Epidermal melanocyte (primary cell): ENCODE measurements around the gene TSPAN6.

Experiments used
- DNase-seq: peaks from one replicate; pipeline ENCODE4 v3.0.0; 2011; ENCODE audit warnings: low spot score; ENCODE audit not compliant: insufficient read length

Gene TSPAN6, protein sequence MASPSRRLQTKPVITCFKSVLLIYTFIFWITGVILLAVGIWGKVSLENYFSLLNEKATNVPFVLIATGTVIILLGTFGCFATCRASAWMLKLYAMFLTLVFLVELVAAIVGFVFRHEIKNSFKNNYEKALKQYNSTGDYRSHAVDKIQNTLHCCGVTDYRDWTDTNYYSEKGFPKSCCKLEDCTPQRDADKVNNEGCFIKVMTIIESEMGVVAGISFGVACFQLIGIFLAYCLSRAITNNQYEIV

DNA sequence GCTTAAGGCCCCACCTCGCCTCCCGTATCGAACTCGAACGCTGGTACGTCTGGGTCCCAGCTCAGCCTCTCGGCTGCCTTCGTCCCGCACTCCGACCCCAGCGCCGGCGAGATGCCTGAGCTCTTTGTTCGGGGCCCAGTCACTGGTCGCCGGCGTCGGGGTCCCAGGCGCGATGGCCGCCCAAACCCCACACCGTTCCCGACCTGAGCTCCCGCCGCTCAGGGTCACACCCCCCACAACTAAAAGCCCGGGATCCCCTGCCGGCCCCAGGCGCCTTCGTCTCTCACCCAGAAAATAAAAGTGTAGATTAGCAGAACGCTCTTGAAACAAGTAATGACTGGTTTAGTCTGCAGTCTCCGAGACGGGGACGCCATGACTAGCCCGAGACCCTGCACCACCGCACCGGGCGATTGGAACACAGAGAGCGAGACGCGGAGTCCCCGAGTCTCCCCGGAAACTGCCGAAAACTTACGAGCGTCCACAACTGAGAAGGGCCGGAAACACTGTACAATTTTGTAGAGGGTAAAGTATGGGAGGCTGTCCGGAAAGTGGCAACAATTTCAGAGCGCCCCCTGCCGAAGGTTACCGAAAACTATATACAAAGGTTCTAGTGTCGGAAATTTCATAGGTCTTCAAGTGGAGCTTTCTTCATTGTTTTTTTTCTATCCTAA is at the start of gene TSPAN6:
TSPAN6 (minus strand) TSS at position 486 of the 671 bp plus-strand sequence; CDS start at position 374, 112 bp downstream.
- peak; percentile 72 for DNase-seq

DNA sequence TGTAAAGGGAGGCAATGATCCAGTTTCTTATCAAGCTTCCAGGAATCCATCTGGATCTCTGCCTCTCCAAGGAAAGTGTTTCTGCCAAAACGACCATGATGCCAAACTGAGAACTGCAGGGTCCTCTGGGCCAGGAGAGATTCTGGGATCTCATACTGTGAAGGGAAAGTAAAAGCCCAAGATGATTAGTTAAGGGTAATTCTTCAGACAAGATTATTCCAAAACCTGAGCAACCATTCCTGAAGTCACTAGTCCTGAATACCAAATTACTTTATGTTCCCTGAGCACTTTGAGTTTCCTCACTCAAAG is 49.3 kb upstream of the TSPAN6 start:
- DNase-seq: no peak

DNA sequence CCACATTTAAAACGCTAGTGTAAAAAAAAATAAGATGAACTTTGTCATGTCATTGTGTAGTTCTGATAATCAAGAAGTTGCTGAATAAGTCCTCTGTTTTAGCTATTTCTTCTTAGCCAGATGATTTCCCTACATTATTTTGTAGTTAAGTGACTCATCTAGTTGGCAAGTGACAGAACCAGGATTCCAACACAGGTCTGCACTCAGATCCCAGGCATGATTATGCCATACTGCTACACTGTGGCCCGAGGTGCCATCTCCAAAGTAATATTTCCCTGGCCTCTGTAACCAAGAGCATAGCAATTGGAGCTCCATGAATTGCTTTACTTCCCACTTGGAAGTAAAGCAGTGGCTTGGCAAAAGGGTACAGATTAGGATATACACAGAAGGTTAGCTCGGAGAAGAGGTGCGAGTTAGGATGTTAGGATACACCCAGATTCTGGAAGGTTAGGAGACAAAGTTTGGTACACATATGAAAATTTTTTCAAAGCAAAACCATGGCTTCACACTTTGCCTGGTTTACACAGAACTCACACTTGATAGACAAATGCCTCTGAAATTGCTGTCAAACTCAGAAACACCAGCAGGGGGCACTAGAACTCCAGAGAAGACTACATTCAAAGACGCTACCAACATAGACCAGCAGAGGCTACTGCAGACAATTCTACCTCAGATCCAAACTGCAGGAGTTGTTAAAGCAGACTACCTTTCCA is 48.8 kb upstream of the TSPAN6 start:
- DNase-seq: peak; percentile 27

DNA sequence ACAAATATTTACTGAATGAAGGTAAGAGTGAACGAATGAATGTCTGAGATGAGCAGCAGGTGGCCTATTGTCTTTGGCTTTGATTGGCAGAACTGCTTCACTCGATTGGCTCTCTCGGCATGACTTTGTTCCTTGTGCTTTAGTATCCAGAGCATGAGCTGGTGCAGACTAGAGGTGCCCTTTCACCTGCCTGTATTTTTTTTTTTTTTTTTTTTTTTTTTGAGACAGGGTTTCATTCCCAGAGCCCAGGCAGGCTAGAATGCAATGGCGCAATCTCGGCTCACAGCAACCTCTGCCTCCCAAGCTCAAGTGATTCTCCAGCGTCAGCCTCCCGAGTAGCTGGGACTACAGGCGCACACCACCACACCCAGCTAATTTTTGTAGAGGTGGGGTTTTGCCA is 46.3 kb upstream of the TSPAN6 start:
- no peak for DNase-seq

DNA sequence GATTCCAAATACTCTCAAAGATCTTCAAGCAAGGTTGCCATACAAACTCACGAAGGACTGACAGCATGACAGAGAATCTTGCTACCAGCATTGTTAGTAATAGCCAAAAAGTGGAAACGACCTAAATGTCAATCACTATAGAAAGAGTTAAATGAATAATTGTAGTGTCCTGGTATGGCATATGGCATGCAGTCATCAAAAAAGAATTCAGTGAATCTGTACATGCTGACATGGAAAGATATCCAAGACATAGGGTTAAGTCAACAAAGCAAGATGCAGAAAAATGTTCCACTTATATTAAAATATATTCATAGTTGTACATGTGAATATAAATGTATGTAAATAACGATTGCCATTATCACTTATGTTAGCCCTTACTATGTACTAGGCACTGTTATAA is 45.0 kb upstream of the TSPAN6 start:
- no peak for DNase-seq

DNA sequence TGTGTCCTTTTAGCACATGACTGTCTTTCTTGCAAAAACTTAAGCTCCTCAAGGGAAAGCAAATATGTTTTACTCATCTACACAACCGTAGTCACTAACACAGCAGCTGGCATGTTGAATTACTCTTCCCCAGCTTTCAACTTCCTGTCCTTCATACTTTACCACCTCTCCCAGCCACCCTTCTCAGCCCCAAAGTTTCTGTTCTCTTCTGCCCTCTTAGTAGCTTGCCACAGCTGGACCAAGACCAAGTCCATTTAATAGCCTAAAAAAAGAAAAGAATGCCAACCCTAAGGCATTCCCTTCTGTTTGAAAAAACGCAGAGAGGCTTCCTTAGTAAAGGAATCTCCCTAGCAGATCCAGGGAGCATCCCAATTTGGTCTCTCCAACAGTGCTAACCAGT is 44.1 kb upstream of the TSPAN6 start:
- no peak for DNase-seq

DNA sequence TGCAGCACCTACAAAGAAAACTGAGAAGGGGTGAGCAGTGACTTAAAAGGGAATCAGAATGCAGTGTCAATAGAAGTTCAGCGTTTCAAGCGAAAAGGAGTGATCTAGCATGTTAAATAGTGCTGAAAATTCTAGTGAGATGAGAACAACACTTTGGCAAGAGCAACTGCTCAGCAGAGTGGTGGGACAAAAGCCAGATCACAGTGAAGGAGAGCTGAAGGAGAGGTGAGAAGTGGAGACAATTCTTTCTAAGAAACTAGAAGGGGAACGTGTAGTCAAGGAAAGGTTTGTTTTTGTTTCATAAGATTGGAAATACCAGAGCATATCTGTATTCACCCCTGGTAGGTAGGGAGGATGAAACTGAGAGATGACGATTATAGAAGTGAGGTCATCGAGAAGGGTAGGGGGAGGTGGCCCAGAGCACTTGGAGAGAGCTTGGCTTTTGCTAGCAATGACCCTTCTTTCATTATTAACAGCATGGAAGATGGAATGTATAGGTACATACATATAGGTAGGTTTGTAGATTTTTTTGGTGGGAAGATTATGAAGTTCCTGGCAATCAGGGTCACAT is 41.1 kb upstream of the TSPAN6 start:
- DNase-seq: no peak

DNA sequence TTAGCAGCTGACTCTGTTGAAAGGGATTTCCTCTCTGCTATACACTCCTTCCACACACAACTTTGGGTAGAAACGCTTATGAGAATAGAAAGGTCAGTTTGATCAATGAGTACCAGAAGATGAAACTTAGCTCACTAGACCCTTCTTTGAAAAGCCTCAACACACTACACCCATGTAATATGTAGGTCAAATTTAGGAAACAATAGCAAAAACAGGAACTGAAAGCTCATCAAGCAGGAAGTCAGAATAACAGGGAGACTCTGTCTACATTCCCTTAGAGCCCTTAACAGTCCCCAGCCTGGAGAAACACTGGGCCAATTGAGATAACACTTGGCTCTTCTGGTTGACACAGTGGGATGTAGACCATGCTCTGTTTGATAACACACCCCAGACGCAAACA is 38.1 kb upstream of the TSPAN6 start:
- DNase-seq: no peak

DNA sequence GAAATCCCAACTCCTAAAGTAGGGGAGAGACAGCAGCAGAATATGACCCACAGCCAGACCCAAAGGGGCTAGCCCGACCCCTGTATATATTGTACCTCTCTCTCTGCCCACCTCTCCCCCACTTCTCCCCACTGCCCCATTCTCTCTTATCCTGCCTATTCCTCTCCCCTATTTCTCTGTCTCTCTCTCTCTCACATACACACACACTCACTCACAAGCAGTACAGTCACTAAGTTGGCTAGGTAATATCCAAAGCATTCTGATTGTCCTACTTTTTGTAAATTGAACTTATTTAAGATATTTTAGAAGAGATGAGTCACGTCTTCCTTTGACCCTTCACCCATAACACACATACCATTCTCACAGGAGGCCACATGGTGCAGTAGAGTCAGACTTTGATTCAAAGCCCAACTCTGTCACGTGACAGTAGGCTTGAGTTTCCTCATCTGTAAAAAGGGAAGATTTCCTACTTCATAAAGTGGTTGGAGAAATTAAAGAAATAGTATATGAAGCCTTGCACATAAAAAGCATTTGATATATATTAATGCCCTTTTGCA is 36.9 kb upstream of the TSPAN6 start:
- no peak for DNase-seq

DNA sequence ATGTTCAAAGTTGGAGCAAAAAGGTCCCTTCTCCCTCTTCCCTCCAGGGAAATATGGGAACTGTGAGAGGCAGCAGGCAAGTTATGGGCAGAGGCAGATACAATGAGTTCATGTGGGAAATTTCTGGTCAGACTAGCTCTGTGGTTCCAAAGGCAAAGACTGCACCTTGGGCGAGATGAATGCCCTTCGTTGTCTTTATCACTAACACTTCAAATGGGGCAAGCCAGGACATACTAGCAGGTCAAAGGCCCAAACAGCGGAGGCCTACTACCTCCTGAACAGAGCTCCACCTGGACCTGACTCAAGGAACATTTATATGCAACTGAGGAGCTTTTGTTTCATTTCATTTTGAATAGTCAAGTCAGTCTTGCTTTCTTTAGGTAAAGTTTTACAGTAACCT is 36.4 kb upstream of the TSPAN6 start:
- DNase-seq: no peak

DNA sequence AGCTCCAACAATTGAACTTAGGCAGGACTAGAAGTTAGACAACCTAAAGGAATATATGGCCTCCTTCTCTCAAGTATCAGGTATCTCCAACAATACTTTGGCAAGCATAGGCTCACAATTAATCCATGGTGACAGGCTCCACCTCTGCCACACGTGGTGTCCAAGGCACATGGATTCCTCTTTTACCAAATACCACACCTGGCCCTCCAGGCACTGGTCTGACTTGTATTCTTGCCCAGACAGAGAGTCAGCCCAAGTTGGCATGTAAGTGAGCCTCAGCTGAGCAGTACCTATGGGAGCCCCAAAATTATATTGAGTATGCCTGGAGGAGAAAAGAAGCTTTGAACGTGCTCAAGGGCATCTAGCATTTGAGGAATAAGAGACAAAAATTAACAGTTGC is 27.0 kb upstream of the TSPAN6 start:
- no peak for DNase-seq

DNA sequence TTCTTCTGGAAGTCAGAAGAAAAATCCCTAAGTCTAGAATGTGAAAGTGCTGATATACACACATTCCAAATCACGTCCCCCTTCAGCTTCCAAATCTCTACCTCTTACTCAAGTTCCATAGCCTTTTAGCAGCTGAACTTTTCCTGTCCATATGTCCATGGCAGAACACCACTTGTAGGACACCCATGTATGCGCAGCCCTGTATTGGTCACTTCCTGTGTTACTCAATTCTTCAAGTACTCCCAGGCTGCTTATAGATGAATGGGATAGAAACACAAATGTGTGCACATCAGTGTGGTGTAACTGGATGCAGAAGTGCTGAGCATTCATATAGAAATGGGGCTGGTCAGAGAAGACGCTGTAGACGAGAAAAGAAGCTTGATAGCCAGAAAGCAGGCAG is 26.2 kb upstream of the TSPAN6 start:
- no peak for DNase-seq

DNA sequence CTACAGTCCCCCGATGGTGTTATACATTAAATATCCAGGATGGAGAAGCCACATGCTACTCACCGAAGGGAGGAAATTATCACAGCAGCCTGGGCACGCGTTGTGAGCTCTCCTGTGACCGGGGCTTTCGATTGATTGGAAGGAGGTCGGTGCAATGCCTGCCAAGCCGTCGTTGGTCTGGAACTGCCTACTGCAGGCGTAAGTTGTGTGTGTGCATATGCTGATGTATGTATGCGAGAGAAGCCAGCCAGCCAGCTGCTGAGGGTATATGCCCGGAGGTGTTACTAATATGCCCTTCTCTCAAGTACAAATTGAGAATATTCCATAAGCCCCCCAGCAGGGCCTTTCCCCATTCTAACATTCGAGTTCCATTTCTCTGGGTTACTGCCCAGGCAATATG is 25.6 kb upstream of the TSPAN6 start:
- no peak for DNase-seq

DNA sequence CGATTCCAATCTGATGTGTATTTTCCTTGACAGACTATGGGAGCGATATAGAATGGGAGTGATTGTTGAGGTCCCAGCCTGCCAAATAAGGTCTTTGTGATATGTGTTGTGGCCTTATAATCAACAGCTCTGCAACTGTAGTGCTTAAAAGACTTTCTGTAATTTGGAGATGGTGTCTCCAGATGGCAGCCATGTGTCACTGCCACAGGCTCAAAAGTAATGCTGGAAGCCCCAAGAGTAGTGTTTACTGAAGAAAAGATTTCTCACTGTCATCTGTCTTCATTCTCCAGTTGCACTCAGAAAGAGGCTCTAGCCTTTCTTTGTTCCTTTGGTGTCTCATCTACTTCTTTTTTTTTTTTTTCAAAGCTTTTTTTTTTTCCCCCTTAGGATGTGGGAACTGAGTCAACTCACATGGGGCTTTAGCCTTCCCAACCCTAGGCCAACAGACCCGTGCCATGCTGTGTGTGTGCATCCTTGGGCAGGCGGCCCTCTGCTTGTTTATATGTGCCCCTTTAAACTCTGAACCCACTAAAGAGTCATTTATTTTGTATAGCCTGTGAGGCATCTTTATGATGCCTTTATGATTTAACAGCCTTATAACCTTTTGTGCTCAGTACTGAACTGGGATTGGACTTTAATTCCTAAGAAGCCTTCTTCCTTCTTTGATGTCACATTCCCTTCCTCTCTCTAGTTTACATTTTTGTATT is 23.0 kb upstream of the TSPAN6 start:
- no peak for DNase-seq

DNA sequence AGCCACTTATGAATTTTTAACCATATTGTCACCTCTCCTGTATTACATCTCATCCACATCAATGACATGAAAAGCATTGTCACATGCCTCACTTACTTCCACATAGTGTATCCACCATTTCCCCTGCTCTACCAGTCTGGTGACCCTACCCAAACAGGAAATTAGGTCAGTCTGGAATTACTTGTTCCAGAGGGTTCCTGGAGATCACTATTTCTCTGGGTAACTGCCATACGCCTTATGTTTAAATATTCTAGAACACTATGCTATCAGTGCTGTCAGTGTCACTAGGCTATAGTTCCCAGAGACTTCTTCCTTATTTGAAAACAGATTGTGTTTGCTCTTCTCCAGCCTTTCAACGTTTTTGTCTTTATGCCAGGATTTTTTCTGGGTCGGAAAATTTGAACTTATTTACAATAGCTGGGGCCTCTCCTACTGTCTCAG is 22.4 kb upstream of the TSPAN6 start:
- DNase-seq: no peak

DNA sequence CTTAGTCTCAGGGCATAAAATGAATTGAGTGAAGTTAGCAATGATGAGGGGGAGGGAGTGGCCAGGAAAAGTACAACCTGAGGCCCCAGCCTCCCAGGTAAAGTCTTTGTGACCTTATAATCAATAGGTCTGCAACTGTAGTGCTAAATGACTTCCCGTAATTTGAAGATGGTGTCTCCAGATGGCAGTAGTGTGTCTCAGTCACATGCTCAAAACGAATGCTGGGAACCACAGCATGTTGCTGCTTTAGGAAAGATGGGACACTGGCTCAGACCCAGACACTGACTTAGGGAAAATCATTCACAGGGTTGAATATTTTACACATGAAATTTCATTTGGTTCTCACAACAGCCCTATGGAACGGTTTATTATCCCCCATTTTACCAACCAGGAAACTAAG is 17.7 kb upstream of the TSPAN6 start:
- peak; percentile 25 for DNase-seq

DNA sequence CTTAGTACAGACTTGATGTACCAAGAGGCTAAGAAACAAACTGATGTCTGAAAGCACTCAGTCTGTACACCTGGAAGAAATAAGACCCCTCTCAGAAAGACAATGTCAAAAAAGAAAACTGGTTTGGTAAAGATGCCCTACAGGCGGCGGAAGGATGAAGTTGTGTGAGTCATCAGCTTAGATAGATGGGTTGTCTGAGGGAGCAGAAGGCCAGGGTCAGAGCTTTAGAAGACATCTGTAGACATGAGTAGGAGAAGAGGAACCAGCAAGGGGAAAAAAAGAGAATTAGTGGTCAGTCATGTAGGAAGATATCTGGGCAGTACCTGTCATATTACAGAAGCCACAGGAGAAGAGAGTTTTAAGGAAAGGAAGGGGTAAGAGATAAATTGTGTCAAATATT is 15.7 kb upstream of the TSPAN6 start:
- DNase-seq: no peak

DNA sequence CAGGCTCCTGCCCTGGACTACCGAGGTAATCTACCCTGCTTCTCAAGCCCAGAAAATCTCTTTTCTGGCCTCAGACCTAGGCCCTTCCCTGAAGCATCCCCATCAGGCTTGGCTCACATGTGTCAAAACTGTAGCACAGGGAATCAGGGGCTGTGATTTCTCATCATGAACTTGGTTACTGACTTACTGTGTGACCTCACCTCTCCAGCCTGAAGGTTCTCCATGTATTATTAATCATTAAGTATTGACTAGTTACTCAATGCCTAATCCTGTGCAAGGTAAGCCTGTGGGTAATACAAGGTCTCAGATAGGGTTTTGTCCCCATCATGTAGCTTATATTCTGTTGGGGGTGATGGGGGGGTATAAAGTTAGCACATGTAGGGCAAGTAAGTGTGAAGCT is 14.2 kb upstream of the TSPAN6 start:
- DNase-seq: no peak

DNA sequence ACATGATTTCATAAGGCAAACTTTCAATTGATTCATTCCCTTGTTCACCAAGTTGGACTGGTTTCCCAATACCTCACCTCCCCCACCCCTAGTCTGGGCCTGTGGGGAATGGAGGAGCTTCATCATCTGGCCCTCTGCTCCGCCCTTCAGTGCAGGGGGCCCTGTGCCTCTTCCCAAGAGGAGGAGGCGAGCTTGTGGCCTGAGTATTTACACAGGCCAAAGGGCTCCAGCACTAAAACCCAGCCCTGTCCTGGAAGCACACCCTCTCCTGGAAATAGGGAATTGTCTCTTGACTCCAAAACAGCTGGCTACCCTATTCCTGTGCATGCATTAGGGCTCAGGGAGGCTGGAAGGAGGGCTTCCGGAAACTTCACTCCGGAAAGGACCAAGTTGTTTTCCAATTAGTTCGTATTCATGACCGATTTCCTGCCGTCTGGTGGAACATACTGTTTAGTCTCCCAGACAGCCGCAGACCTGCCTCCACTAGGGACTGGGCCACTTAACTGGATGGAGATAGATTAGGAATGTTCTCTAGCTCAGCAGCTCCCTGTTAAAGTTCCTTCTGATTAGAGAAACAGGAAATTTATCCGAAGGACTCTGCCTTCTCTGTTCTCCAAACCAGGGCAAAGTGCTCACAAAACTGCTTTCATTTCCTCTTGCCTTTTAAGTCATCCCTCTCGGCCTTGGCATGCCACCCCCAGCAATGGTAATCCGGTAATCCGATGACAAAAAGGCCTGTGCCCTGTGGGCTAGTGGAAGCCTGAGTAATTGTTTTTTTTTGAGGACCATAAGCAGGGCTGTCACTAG is 13.1 kb upstream of the TSPAN6 start:
- DNase-seq: peak; percentile 19
